B cell (primary cell): Measurements from ENCODE around the gene ZBTB8A.

Experiments used
- EZH2 ChIP-seq: IDR thresholded peaks from 2 replicates; pipeline ENCODE4 v1.6.1; 2012; ENCODE audit warnings: borderline replicate concordance, low read depth, mild to moderate bottlenecking, moderate library complexity, low read length; ENCODE audit not compliant: insufficient read depth, poor library complexity, severe bottlenecking
- TF ChIP-seq, protein P1 (sequence below): fragments of 200-600 bp; IDR thresholded peaks from one replicate; pipeline ENCODE4 v1.8.0; 2022; ENCODE audit warnings: antibody characterized with exemption, mild to moderate bottlenecking

DNA sequence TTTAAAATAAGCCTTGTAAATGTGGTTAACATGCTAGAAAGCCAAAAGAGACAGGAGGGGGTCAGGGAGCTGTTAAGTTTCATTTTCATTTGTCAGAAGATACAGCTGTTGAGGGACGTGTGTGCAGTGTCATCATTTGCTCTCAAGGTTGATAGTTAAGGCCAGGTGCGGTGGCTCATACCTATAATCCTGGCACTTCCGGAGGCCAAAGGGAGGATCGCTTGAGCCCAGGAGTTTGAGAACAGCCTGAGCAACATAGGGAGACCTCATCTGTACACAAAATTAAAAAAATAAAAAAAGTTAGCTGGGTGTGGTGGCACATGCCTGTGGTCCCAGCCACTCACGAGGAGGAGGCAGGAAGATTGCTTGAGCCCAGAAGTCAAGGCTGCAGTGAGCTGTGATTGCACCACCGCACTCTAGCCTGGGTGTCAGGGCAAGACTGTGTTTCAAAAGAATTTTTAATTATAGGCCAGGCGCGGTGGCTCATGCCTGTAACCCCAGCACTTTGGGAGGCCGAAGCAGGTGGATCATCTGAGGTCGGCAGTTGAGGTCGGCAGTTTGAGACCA, 88.5 kb downstream of the ZBTB8A start:
- TF ChIP-seq, protein P1, sequence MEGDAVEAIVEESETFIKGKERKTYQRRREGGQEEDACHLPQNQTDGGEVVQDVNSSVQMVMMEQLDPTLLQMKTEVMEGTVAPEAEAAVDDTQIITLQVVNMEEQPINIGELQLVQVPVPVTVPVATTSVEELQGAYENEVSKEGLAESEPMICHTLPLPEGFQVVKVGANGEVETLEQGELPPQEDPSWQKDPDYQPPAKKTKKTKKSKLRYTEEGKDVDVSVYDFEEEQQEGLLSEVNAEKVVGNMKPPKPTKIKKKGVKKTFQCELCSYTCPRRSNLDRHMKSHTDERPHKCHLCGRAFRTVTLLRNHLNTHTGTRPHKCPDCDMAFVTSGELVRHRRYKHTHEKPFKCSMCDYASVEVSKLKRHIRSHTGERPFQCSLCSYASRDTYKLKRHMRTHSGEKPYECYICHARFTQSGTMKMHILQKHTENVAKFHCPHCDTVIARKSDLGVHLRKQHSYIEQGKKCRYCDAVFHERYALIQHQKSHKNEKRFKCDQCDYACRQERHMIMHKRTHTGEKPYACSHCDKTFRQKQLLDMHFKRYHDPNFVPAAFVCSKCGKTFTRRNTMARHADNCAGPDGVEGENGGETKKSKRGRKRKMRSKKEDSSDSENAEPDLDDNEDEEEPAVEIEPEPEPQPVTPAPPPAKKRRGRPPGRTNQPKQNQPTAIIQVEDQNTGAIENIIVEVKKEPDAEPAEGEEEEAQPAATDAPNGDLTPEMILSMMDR = no peak
- no peak for TF ChIP-seq EZH2
